SU-DHL-6 (cell line): ENCODE data around the gene FRAS1.

ENCODE experiments used
- CTCF ChIP-seq: fragments of 200-600 bp; sonication (generic); IDR thresholded peaks from one replicate; pipeline ENCODE4 v1.5.1; 2017; ENCODE audit warnings: antibody characterized with exemption, mild to moderate bottlenecking, low read length, moderate library complexity; ENCODE audit not compliant: insufficient read depth, poor library complexity, severe bottlenecking
- EZH2phosphoT487 ChIP-seq: fragments of 200-600 bp; sonication (generic), shearing (Covaris generic); conservative IDR thresholded peaks from 2 replicates; pipeline ENCODE4 v1.6.1; 2018; ENCODE audit warnings: mild to moderate bottlenecking, antibody characterized with exemption, low read length, moderate library complexity, mixed read lengths

GRCh38 chr4:78024085-78024484 is 33.0 kb upstream of the FRAS1 start:
- TF ChIP-seq EZH2phosphoT487: no peak
- TF ChIP-seq CTCF: no peak
